Endodermal cell (in vitro differentiated cells): ENCODE measurements around the gene ELMO1. TPM values are rescaled to one million over a fixed set of nuclear protein-coding genes. Genes with fewer than 3 reads are reported as not detected.

Experiments
- DNase-seq: peaks from one replicate; pipeline ENCODE4 v3.0.0-alpha.2; 2017
- H3K27ac ChIP-seq: 2 replicates; pipeline ENCODE4 v1.5.1; 2013; ENCODE audit warnings: mild to moderate bottlenecking, low read depth, low read length, moderate library complexity
- H3K27me3 ChIP-seq: 2 replicates; pipeline ENCODE4 v1.6.1; 2013; ENCODE audit warnings: mild to moderate bottlenecking, low read length, moderate library complexity; ENCODE audit not compliant: insufficient read depth, control insufficient read depth, poor library complexity, severe bottlenecking
- H3K36me3 ChIP-seq: 2 replicates; pipeline ENCODE4 v1.7.0; 2013; ENCODE audit warnings: mild to moderate bottlenecking, low read length, moderate library complexity; ENCODE audit not compliant: control insufficient read depth, insufficient read depth
- H3K4me1 ChIP-seq: one replicate; pipeline ENCODE4 v1.7.0; 2013; ENCODE audit warnings: low read length; ENCODE audit not compliant: control insufficient read depth, insufficient read depth
- H3K4me3 ChIP-seq: 2 replicates; pipeline ENCODE4 v1.5.1; 2013; ENCODE audit warnings: mild to moderate bottlenecking, low read length, moderate library complexity
- H3K9ac ChIP-seq: 2 replicates; pipeline ENCODE4 v1.6.1; 2013; ENCODE audit warnings: mild to moderate bottlenecking, low read length, moderate library complexity; ENCODE audit not compliant: poor library complexity, severe bottlenecking; ENCODE audit errors: extremely low read depth
- H3K9me3 ChIP-seq: 2 replicates; pipeline ENCODE4 v1.6.1; 2013; ENCODE audit warnings: mild to moderate bottlenecking, low read length, moderate library complexity; ENCODE audit not compliant: control insufficient read depth
- H3K27ac Mint-ChIP-seq: 2 replicates; pipeline ENCODE4 v1.8.0; 2020; ENCODE audit warnings: mixed read lengths
- H3K27me3 Mint-ChIP-seq: 2 replicates; pipeline ENCODE4 v1.8.0; 2021; ENCODE audit warnings: mild to moderate bottlenecking, mixed read lengths; ENCODE audit not compliant: insufficient read depth
- H3K36me3 Mint-ChIP-seq: 2 replicates; pipeline ENCODE4 v1.8.0; 2020; ENCODE audit warnings: low read depth, mixed read lengths
- H3K4me1 Mint-ChIP-seq: 2 replicates; pipeline ENCODE4 v1.8.0; 2020; ENCODE audit warnings: mixed read lengths
- H3K4me3 Mint-ChIP-seq: 2 replicates; pipeline ENCODE4 v1.8.0; 2020; ENCODE audit warnings: mild to moderate bottlenecking, moderate library complexity, mixed read lengths
- H3K9me3 Mint-ChIP-seq: 2 replicates; pipeline ENCODE4 v1.8.0; 2020; ENCODE audit warnings: mild to moderate bottlenecking, mixed read lengths
- CTCF ChIP-seq: fragments of 200-600 bp; sonication (generic); conservative IDR thresholded peaks from 2 replicates; pipeline ENCODE4 v1.5.0; 2021; ENCODE audit warnings: antibody characterized with exemption, mild to moderate bottlenecking
- WGBS, 2 experiments: methylation state at CpG; one replicate each; pipeline versions ENCODE4 v1.1.5 to v1.1.7; 2013; ENCODE audit warnings: missing lambda C conversion rate in 2 of 2, mixed read lengths in 1 of 2; ENCODE audit not compliant: insufficient coverage in 1 of 2, insufficient read length in 1 of 2; 5-methylcytosine and 5-hydroxymethylcytosine counted together
- total RNA-seq, 2 donors: library from RNA; stranded (reverse); fragmentation: NEBNext Ultra II Directional in 1 of 2; extraction: Animal tissue kit (Norgen Biotek cat#: 25700) in 1 of 2; gene quantifications; 2 replicates in 1 of 2; 3 replicates in 1 of 2; pipeline ENCODE4 v1.2.1, GENCODE V29; 2021

ELMO1 gene
- total RNA-seq, 2 donors from 2014 or later: 120 to 131 TPM

DNA sequence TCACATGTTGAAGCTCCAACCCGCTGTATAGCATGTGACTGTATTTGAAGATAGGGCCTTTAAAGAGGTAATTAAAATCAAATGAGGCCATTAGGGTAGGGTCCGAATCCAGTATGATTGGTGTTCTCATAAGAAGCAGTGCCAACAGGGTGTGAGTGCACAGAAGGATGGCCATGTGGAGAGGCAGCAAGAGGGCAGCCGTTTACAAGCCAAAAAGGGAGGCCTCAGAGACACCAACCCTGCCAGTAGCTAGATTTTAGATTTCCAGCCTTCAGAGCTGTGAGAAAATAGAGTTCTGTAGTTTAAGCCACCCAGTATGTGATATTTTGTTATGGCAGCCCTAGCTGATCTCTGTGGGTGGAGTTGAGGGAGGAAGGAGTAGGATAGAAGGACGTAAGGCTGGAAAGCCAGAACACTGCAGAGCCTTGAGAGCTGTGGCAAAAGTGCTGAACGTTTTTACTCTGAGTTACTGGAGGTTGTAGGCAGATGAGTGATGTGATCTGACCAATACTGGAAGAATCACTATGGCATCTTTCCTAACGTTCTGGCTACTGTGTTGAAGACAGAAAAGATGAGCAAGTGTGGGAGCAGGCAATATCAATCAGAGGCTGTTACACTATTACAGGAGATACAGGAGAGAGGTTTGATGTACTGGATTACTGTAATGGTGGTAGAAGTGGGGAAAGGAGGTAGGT lies 334.9 kb downstream of the ELMO1 start:
- peaks cover 5% of the 10 kb centered on the region for H3K9me3 Mint-ChIP-seq
- Histone ChIP-seq H3K4me1 (peaks cover 10% of the 10 kb centered on the region), H3K27me3 (no peaks in the 10 kb centered on the region), H3K4me3 (peak overlapping the region; percentile 21), H3K9me3 (peaks cover 22% of the 10 kb centered on the region), H3K9ac (no peak overlapping the region), H3K36me3 (peaks cover 34% of the 10 kb centered on the region), H3K27ac (no peak overlapping the region)
- H3K36me3 Mint-ChIP-seq: peaks cover 36% of the 10 kb centered on the region
- H3K4me1 Mint-ChIP-seq: peaks cover 51% of the 10 kb centered on the region
- no peak overlapping the region for H3K4me3 Mint-ChIP-seq
- no peaks in the 10 kb centered on the region for H3K27me3 Mint-ChIP-seq
- no peak for TF ChIP-seq CTCF
- no peak overlapping the region for H3K27ac Mint-ChIP-seq
- WGBS, 2 experiments: 90 to 93% methylated on average over 6 of the region's 6 CpGs
- DNase-seq: no peak

DNA sequence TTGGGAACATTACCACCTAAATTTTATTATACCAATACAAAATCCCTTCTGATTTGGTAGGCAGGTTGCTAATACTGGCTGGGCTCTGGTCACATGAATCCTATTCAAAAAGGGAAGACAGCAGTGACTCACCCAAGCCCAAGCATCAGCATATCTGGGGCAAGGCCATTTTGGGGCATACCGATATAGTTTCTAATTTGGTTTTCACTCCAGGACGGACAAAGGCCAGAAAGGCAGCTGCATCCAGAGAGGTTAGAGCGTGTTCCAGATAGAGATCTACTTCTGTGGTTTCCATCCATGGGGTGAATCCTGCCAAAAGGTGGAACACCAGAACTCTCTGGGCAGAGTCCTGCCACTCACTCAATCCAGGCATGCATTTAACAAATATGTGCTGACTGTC lies 335.8 kb downstream of the ELMO1 start:
- 90 to 93% methylated on average over 3 of the region's 3 CpGs for WGBS, 2 experiments
- no peak overlapping the region for H3K27ac ChIP-seq

DNA sequence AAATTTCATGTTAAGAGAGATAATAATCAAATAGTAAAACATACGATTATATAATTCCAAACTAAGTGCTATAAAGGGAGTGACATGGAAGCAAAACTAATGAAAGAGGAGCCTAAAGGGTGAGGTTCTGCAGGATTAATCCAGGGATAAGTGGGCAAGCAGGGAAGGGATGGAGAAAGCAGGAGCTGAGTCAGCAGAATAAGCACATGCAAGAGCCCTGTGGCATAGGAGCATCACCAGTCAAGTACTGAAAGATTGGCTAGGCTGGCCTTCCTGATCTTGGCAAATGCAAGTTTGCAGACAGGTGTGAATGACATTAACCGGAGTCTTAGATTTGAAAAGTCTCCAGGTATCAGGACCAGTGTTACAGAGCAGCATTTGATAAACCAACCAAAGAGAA lies 336.4 kb downstream of the ELMO1 start:
- Histone ChIP-seq H3K9ac (no peak overlapping the region), H3K4me3 (no peak overlapping the region), H3K36me3 (peaks cover 34% of the 10 kb centered on the region), H3K9me3 (peaks cover 22% of the 10 kb centered on the region), H3K27ac (no peak overlapping the region), H3K27me3 (no peaks in the 10 kb centered on the region), H3K4me1 (peaks cover 3% of the 10 kb centered on the region)
- Mint-ChIP-seq H3K36me3 (peaks cover 49% of the 10 kb centered on the region), H3K9me3 (peaks cover 5% of the 10 kb centered on the region), H3K4me3 (no peak overlapping the region), H3K27me3 (peaks cover 6% of the 10 kb centered on the region), H3K4me1 (peaks cover 37% of the 10 kb centered on the region), H3K27ac (no peak overlapping the region)
- no peak for TF ChIP-seq CTCF
- 100% methylated on average over 2 of the region's 2 CpGs for WGBS, 2 experiments
- no peak for DNase-seq

More for the DNA sequence above, 335.8 kb downstream of the ELMO1 start:
- no peak overlapping the region for H3K9ac ChIP-seq
- peaks cover 22% of the 10 kb centered on the region for H3K9me3 ChIP-seq
- peaks cover 4% of the 10 kb centered on the region for H3K27me3 Mint-ChIP-seq
- DNase-seq: no peak
- no peak overlapping the region for H3K4me3 Mint-ChIP-seq
- peaks cover 43% of the 10 kb centered on the region for H3K4me1 Mint-ChIP-seq
- H3K27ac Mint-ChIP-seq: peak overlapping the region; percentile 46
- H3K36me3 Mint-ChIP-seq: peaks cover 44% of the 10 kb centered on the region
- no peak for TF ChIP-seq CTCF
- H3K4me3 ChIP-seq: no peak overlapping the region
- H3K4me1 ChIP-seq: peaks cover 5% of the 10 kb centered on the region
- peaks cover 5% of the 10 kb centered on the region for H3K9me3 Mint-ChIP-seq
- peaks cover 34% of the 10 kb centered on the region for H3K36me3 ChIP-seq
- no peaks in the 10 kb centered on the region for H3K27me3 ChIP-seq
